Measurements from ENCODE around the gene IQCE. TPM values are rescaled to one million over a fixed set of nuclear protein-coding genes. Genes with fewer than 3 reads are reported as not detected.
A peak's percentile ranks its signal among the peaks of the same experiment; 100 is the strongest.

Gene IQCE
- total and polyA plus RNA-seq, 10 of the 15 experiments (the other 5 are each of a cell fraction or from before 2014, with no cell fraction given) = 0.37 to 8.1 (median 3.7) TPM

GRCh38 chr7:2645274-2645868 lies 86.6 kb downstream of the IQCE start:
- no peak overlapping the region for H3K4me3 ChIP-seq
- BruUV-seq (replicated peaks) = no TSS peak
- in situ Hi-C loops (cut with MboI) (no loop called here), intact Hi-C loops (cut with micrococcal nuclease; ENCODE audit: unreplicated experiment) (no loop called here)
- 1% methylated on average over 12 of the region's 14 CpGs for WGBS (ENCODE audit: insufficient coverage, insufficient replicate concordance, low lambda C conversion rate, missing lambda C conversion rate)
- peak overlapping the region; percentile 92 for H3K4me2 ChIP-seq (ENCODE audit: control insufficient read depth, insufficient read depth)
- H3K4me1 ChIP-seq (ENCODE audit: control insufficient read depth, insufficient read depth, low read length) = peaks cover 30% of the 10 kb centered on the region
- H2AFZ ChIP-seq (ENCODE audit: control insufficient read depth, low read depth, low read length) = peak overlapping the region; percentile 75
- DNase-seq (ENCODE audit: low read depth, low spot score) (no peak), ATAC-seq (peak; percentile 50), FAIRE-seq (peak; percentile 86)
- H3K9me3 ChIP-seq (replicated peaks; ENCODE audit: control insufficient read depth, insufficient read depth, low read length) = no peaks in the 10 kb centered on the region
- peaks cover 7% of the 10 kb centered on the region for H3K79me2 ChIP-seq (ENCODE audit: control insufficient read depth, insufficient read depth, low read length)
- no peaks in the 10 kb centered on the region for H3K27me3 ChIP-seq (replicated peaks in 1 of 2; ENCODE audit: control insufficient read depth in 2 of 2, insufficient read depth in 2 of 2, low read length in 1 of 2)
- RAD21 ChIA-PET (ENCODE audit: unreplicated experiment) = interaction anchor here (0.8 to 1.3 kb wide), 3 partner anchors 9 to 64 kb away, joined by 3 to 5 read pairs (median 4); partner anchors contain the start of gene TTYH3
- CTCF ChIA-PET = interaction anchor here (0.6 to 4.1 kb wide), 7 partner anchors 11 to 86 kb away, joined by 3 to 26 read pairs (median 3); no protein-coding TSS in a partner anchor
- H3K27ac ChIP-seq (ENCODE audit: control insufficient read depth, insufficient read depth) = peak overlapping the region; percentile 67
- peak overlapping the region; percentile 67 for H3K9ac ChIP-seq (ENCODE audit: control insufficient read depth, insufficient read depth, low read length)
- SMC1A ChIA-PET (ENCODE audit: uncharacterized antibody, unreplicated experiment) = interaction anchor here (0.8 to 4.0 kb wide), 5 partner anchors 12 to 78 kb away, joined by 3 to 17 read pairs (median 3); partner anchors contain the start of gene TTYH3
- POLR2A ChIA-PET = interaction anchor here (1.1 to 1.6 kb wide), 2 partner anchors 9 to 53 kb away, joined by 3 to 5 read pairs; no protein-coding TSS in a partner anchor
- no peaks in the 10 kb centered on the region for H4K20me1 ChIP-seq (ENCODE audit: control insufficient read depth, insufficient read depth)
- H3K36me3 ChIP-seq (ENCODE audit: control insufficient read depth in 2 of 2, insufficient read depth in 2 of 2, low read length in 1 of 2) = peaks cover 0 to 11% of the 10 kb centered on the region in 2 experiments; a peak in 3 of 4 replicates
- no peak; the same call in 1 of the 2 replicates for TF ChIP-seq TAF1 (IDR thresholded peaks at IDR 0.05; ENCODE audit: borderline replicate concordance, low read depth, low read length)
- TF ChIP-seq EED (IDR thresholded peaks at IDR 0.05; ENCODE audit: low read depth) = peak; percentile 65
- TF ChIP-seq, protein P1, sequence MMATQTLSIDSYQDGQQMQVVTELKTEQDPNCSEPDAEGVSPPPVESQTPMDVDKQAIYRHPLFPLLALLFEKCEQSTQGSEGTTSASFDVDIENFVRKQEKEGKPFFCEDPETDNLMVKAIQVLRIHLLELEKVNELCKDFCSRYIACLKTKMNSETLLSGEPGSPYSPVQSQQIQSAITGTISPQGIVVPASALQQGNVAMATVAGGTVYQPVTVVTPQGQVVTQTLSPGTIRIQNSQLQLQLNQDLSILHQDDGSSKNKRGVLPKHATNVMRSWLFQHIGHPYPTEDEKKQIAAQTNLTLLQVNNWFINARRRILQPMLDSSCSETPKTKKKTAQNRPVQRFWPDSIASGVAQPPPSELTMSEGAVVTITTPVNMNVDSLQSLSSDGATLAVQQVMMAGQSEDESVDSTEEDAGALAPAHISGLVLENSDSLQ (IDR thresholded peaks at IDR 0.05) = peak; percentile 73
- TF ChIP-seq SKIL (IDR thresholded peaks at IDR 0.05; ENCODE audit: low read depth, poor library complexity, severe bottlenecking) = no peak
- peak; percentile 42 for TF ChIP-seq POLR2AphosphoS5 (IDR thresholded peaks at IDR 0.05; ENCODE audit: low read length)
- no peak for TF ChIP-seq YBX1 (IDR thresholded peaks at IDR 0.05)
- TF ChIP-seq SMAD1 (IDR thresholded peaks at IDR 0.05; ENCODE audit: low read depth, partially characterized antibody) = no peak
- TF ChIP-seq JUND (IDR thresholded peaks at IDR 0.05; ENCODE audit: low read depth, low read length) = no peak
- no peak for TF ChIP-seq ZSCAN29 (IDR thresholded peaks at IDR 0.05)
- no peak for TF ChIP-seq E2F8 (IDR thresholded peaks at IDR 0.05; ENCODE audit: low read depth, partially characterized antibody)
- peak; percentile 52 for TF ChIP-seq CBFB (IDR thresholded peaks at IDR 0.05; ENCODE audit: low read depth)
- TF ChIP-seq CEBPZ (IDR thresholded peaks at IDR 0.05; ENCODE audit: low read depth, low read length) = no peak
- TF ChIP-seq SPI1 (IDR thresholded peaks at IDR 0.05; ENCODE audit: borderline replicate concordance, insufficient read depth, low read depth, low read length) = no peak
- no peak for TF ChIP-seq NFYA (IDR thresholded peaks at IDR 0.05; ENCODE audit: borderline replicate concordance, low read depth, low read length)
